PC-3 (cell line): Measurements from ENCODE around the gene PTPRN2. TPM values are rescaled to one million over a fixed set of nuclear protein-coding genes. Genes with fewer than 3 reads are reported as not detected.

Source experiments
- ATAC-seq: fragments of 200-7000 bp; cut with Tn5 transposase; 2 replicates; pipeline ENCODE4 v1.9.1; 2020; ENCODE audit warnings: mild to moderate bottlenecking, moderate library complexity
- BruUV-seq: library from RNA; stranded (reverse); fragments of 400-500 nt; replicated peaks from 2 replicates; lab custom pipeline; 2021; lab: Mats Ljungman, UMichigan
- CTCF ChIA-PET: fragments of 300-600 bp; sonication (Branson Sonifier 250); formaldehyde crosslinking; loops from one replicate; lab custom pipeline; 2022; ENCODE audit warnings: antibody characterized with exemption; lab: Charles Lee
- POLR2A ChIA-PET: fragments of 300-600 bp; sonication (Branson Sonifier 250); formaldehyde crosslinking; loops from one replicate; lab custom pipeline; 2022; ENCODE audit warnings: antibody characterized with exemption; ENCODE audit not compliant: unreplicated experiment; lab: Charles Lee
- DNase-seq: peaks from one replicate; pipeline ENCODE4 v3.0.0-alpha.2; 2015
- H2AFZ ChIP-seq: fragments of 300-600 bp; sonication (generic); 2 replicates; pipeline ENCODE4 v1.6.0; 2016; ENCODE audit warnings: antibody characterized with exemption, low read length
- H3F3A ChIP-seq: fragments of 300-600 bp; sonication (generic); one replicate; pipeline ENCODE4 v1.6.0; 2017; ENCODE audit warnings: antibody characterized with exemption, low read length, control low read depth, mild to moderate bottlenecking; ENCODE audit not compliant: unreplicated experiment
- H3K27ac ChIP-seq: fragments of 300-600 bp; sonication (generic); 2 replicates; pipeline ENCODE4 v1.5.1; 2016; ENCODE audit warnings: mild to moderate bottlenecking, low read length
- H3K27me3 ChIP-seq: fragments of 300-600 bp; sonication (generic); 2 replicates; pipeline ENCODE4 v1.6.1; 2016; ENCODE audit warnings: low read length, mixed read lengths
- H3K36me3 ChIP-seq: fragments of 300-600 bp; sonication (generic); 2 replicates; pipeline ENCODE4 v1.6.1; 2016; ENCODE audit warnings: low read depth, mixed run types, low read length, mixed read lengths
- H3K4me1 ChIP-seq: fragments of 300-600 bp; sonication (generic); 2 replicates; pipeline ENCODE4 v1.5.1; 2016; ENCODE audit warnings: low read length; ENCODE audit not compliant: insufficient read depth
- H3K4me2 ChIP-seq: fragments of 300-600 bp; sonication (generic); 2 replicates; pipeline ENCODE4 v1.6.0; 2016; ENCODE audit warnings: low read length
- H3K4me3 ChIP-seq: fragments of 300-600 bp; sonication (generic); 2 replicates; pipeline ENCODE4 v1.5.1; 2016; ENCODE audit warnings: mild to moderate bottlenecking, low read length, mixed read lengths
- H3K79me2 ChIP-seq: fragments of 300-600 bp; sonication (generic); 2 replicates; pipeline ENCODE4 v1.6.1; 2017; ENCODE audit warnings: low read length, mixed read lengths
- H3K9ac ChIP-seq: fragments of 300-600 bp; sonication (generic); 2 replicates; pipeline ENCODE4 v1.6.0; 2016; ENCODE audit warnings: mild to moderate bottlenecking, low read length
- H3K9me2 ChIP-seq: fragments of 300-600 bp; sonication (generic); replicated peaks from 2 replicates; pipeline ENCODE4 v1.6.1; 2016; ENCODE audit warnings: mixed run types, low read length, mixed read lengths
- H3K9me3 ChIP-seq: fragments of 300-600 bp; sonication (generic); 2 replicates; pipeline ENCODE4 v1.6.1; 2016; ENCODE audit warnings: low read length, mixed read lengths
- H4K20me1 ChIP-seq: fragments of 300-600 bp; sonication (generic); 2 replicates; pipeline ENCODE4 v1.6.1; 2016; ENCODE audit warnings: low read length, mixed read lengths
- EZH2 ChIP-seq: fragments of 300-600 bp; sonication (generic); IDR thresholded peaks from one replicate; pipeline ENCODE4 v1.6.1; 2017; ENCODE audit warnings: antibody characterized with exemption, mild to moderate bottlenecking, low read length; ENCODE audit not compliant: unreplicated experiment
- EZH2phosphoT487 ChIP-seq: fragments of 300-600 bp; sonication (generic); IDR thresholded peaks from 2 replicates; pipeline ENCODE4 v1.6.1; 2018; ENCODE audit warnings: mild to moderate bottlenecking, antibody characterized with exemption, low read length, borderline replicate concordance
- intact Hi-C: fragments of 100-400 bp; cut with micrococcal nuclease; formaldehyde crosslinking; loops from 2 replicates; pipeline ENCODE4 v1.9.0; 2023
- total RNA-seq: library from RNA; depleted of rRNA; stranded (reverse); fragments of >200 nt; gene quantifications from 2 replicates; pipeline ENCODE4 v1.2.3, GENCODE V29; 2014
- TF ChIP-seq, protein P1 (sequence below): fragments of 300-600 bp; sonication (generic); conservative IDR thresholded peaks from 2 replicates; pipeline ENCODE4 v1.5.1; 2017; ENCODE audit warnings: antibody characterized with exemption, low read depth, mild to moderate bottlenecking, low read length

Gene PTPRN2
- total RNA-seq, 1 experiment from 2014 or later = 3.2 TPM

GRCh38 chr7:158074896-158075632, 512.6 kb downstream of the PTPRN2 start:
- Histone ChIP-seq H3K4me1 (no peaks in the 10 kb centered on the region), H3K27ac (no peak overlapping the region), H3K9me2 (no peaks in the 10 kb centered on the region), H3K9me3 (no peaks in the 10 kb centered on the region), H3K4me2 (no peak overlapping the region), H3F3A (no peaks in the 10 kb centered on the region), H3K4me3 (no peak overlapping the region), H3K79me2 (no peaks in the 10 kb centered on the region), H4K20me1 (no peaks in the 10 kb centered on the region), H3K27me3 (no peaks in the 10 kb centered on the region), H2AFZ (no peak overlapping the region), H3K9ac (no peak overlapping the region), H3K36me3 (no peaks in the 10 kb centered on the region)
- intact Hi-C loops = no loop called here
- no peak for ATAC-seq
- CTCF ChIA-PET = no interaction called here
- DNase-seq = no peak
- POLR2A ChIA-PET = no interaction called here
- TF ChIP-seq EZH2phosphoT487 (no peak), EZH2 (no peak)
- TF ChIP-seq, protein P1, sequence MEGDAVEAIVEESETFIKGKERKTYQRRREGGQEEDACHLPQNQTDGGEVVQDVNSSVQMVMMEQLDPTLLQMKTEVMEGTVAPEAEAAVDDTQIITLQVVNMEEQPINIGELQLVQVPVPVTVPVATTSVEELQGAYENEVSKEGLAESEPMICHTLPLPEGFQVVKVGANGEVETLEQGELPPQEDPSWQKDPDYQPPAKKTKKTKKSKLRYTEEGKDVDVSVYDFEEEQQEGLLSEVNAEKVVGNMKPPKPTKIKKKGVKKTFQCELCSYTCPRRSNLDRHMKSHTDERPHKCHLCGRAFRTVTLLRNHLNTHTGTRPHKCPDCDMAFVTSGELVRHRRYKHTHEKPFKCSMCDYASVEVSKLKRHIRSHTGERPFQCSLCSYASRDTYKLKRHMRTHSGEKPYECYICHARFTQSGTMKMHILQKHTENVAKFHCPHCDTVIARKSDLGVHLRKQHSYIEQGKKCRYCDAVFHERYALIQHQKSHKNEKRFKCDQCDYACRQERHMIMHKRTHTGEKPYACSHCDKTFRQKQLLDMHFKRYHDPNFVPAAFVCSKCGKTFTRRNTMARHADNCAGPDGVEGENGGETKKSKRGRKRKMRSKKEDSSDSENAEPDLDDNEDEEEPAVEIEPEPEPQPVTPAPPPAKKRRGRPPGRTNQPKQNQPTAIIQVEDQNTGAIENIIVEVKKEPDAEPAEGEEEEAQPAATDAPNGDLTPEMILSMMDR = no peak
- no TSS peak for BruUV-seq

DNA sequence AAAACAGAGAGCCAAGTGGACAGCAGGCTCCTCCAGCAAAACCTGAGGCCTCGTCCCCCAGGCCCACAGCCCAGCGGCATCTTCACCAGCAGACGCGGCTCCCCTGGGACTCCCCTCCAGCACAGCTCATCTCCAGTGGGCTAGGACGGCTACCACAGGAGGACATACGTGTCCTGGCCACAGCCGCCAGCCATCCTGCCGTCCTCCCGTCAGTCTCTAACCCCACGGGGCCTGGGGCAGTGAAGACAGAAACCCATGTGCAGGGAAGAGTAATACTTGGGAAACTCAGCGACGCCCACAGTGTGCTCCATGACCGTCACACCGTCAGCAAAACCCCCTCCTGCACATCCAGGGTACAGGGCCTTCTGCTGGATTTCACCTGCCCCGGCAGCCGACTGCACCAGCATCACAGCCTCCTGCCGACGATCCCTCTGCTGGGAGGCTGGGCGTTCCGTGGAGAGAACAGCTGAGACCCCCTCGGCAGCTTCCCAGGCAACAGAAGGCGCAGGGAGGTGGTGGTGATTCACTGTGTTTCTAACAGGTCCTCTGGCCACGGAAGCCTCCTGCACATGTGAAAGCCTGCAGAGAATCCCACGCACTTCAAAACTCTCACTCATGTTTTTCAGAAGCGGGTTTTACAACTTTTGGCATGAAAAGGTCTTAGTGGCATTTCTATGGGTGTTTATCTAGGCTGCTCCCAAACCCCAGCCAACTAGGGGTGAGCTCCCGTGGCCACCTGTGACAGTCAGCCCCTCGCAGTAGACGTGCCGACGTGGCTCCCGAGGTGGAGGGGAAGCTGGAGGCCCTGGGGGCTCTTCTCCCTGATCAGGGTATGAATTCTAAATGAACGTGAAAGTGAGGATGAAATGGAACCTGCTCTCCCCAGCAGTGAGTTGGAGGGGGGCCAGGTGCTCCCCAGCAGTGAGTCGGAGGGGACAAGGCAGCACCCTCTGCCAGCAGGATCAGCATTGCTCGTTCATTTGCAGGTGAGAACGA, 513.5 kb downstream of the PTPRN2 start:
- Histone ChIP-seq H3K9me3 (no peaks in the 10 kb centered on the region), H3K4me3 (no peak overlapping the region), H4K20me1 (no peaks in the 10 kb centered on the region), H2AFZ (no peak overlapping the region), H3K4me2 (no peak overlapping the region), H3K4me1 (no peaks in the 10 kb centered on the region), H3K79me2 (no peaks in the 10 kb centered on the region), H3K27ac (no peak overlapping the region), H3K9me2 (no peaks in the 10 kb centered on the region), H3K36me3 (no peaks in the 10 kb centered on the region), H3K9ac (no peak overlapping the region), H3F3A (no peaks in the 10 kb centered on the region), H3K27me3 (no peaks in the 10 kb centered on the region)
- intact Hi-C loops = no loop called here
- POLR2A ChIA-PET = no interaction called here
- ATAC-seq (no peak), DNase-seq (no peak)
- CTCF ChIA-PET = no interaction called here
- TF ChIP-seq, protein P1 = no peak
- no peak for TF ChIP-seq EZH2
- TF ChIP-seq EZH2phosphoT487 = no peak
- BruUV-seq = no TSS peak
